Esophagus muscularis mucosa (tissue), 4 donors: ENCODE results near the gene PKNOX1. TPM values are rescaled to one million over a fixed set of nuclear protein-coding genes. Genes with fewer than 3 reads are reported as not detected.
"Not testable (repeated sequence)": the region's sequence is repeated elsewhere in the genome, so short reads cannot be mapped to it uniquely, and the experiment has no call there.

ENCODE experiments used
- DNase-seq: peaks from one replicate; pipeline ENCODE4 v3.0.0-alpha.2; 2017; ENCODE audit errors: extremely low spot score
- H3K27ac ChIP-seq, 4 donors: fragments of 200-600 bp; sonication (generic); replicated peaks in 1 of 4; 1 replicate in 3 of 4; 2 replicates in 1 of 4; pipeline ENCODE4 v1.5.1; 2016 to 2019; ENCODE audit warnings: mild to moderate bottlenecking in 1 of 4
- H3K27me3 ChIP-seq, 4 donors: fragments of 200-600 bp; sonication (generic); one replicate each; pipeline versions ENCODE4 v1.5.1 to v1.6.0; 2016 to 2019
- H3K36me3 ChIP-seq, 4 donors: fragments of 200-600 bp; sonication (generic); one replicate each; pipeline ENCODE4 v1.5.1; 2016 to 2019
- H3K4me1 ChIP-seq, 4 donors: fragments of 200-600 bp; sonication (generic); one replicate each; pipeline ENCODE4 v1.5.1; 2016 to 2019
- H3K4me3 ChIP-seq, 4 donors: fragments of 200-600 bp; sonication (generic); 1 replicate in 2 of 4; 2 replicates in 2 of 4; pipeline ENCODE4 v1.5.1; 2016 to 2019; ENCODE audit warnings: mild to moderate bottlenecking in 4 of 4, moderate library complexity in 1 of 4
- H3K9me3 ChIP-seq, 4 donors: fragments of 200-600 bp; sonication (generic); 1 replicate in 3 of 4; 2 replicates in 1 of 4; pipeline ENCODE4 v1.5.1; 2016 to 2019
- WGBS: methylation state at CpG from one replicate; pipeline ENCODE4 v1.1.5; 2018; 5-methylcytosine and 5-hydroxymethylcytosine counted together
- intact Hi-C: fragments of 100-400 bp; cut with DNase I; formaldehyde crosslinking; loops from one replicate; pipeline ENCODE4 v1.15.1; 2023
- small RNA-seq, 3 donors: library from RNA; depleted of rRNA; stranded (forward); fragments of <200 nt; gene quantifications; one replicate each; pipeline ENCODE3, GENCODE V24; 2016
- total RNA-seq, 4 donors: library from RNA; depleted of rRNA; stranded (reverse); fragments of >200 nt; gene quantifications; one replicate each; pipeline versions ENCODE4 v1.1.0 to v1.2.1, GENCODE V29; 2016

The PKNOX1 gene
- total RNA-seq, 4 donors from 2014 or later: 10.3 to 18.7 (median 14.3) TPM

DNA sequence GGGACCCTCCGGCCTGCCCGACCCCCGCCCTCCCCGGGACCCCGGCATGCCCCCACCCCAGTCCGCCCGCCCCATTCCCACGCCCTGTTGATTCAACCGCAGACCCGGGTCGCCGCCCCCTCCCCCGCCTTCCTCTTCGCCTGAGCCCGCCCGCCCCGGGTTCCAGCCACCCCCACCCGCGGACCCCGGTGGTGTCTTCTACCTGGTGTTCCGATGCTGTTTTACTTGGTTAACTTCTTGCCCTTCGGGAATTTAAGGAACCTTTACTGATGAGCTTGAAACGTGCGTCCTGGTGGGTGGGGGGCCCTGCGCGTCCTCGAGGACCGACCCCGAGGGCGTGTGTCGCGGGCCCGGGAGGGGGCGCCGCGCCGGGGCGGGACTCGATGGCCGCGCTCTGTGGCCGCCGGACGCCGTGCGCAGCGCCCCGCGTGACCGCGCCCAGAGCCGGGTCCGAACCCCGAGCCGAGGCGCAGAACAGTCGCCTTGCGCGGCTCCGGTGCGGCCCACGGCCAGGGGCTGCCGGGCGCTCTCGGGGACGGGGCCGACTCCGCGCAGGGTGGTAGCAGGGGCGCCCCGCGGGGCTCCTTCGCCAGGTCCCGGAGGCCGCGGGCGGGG is 101.8 kb downstream of the PKNOX1 start:
- H3K4me1 ChIP-seq, H3K4me3 ChIP-seq, H3K27ac ChIP-seq, H3K9me3 ChIP-seq, H3K27me3 ChIP-seq, intact Hi-C loops, DNase-seq, H3K36me3 ChIP-seq: not testable (repeated sequence)
- no CpG with 5 or more reads among the region's 77 CpGs for WGBS

DNA sequence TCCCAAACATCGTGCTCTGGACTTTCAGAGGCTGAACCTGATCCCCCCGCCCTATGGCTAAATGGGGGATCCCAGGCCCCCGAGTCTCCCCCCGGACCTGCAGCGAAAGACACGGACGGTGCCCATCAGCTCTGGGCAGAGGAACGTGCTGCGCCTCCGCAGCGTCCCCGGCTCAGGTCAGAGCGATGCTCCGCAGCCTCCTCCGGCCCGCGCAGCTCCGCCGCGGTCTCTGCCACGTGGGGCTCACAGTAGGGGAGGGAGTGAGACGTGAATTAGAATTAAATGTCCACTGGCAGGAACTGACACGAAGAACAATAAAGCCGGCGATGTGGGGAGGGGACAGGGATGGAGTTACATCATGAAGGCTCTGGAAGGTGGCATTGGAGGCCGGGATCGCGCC is 102.3 kb downstream of the PKNOX1 start:
- DNase-seq: not testable (repeated sequence)

DNA sequence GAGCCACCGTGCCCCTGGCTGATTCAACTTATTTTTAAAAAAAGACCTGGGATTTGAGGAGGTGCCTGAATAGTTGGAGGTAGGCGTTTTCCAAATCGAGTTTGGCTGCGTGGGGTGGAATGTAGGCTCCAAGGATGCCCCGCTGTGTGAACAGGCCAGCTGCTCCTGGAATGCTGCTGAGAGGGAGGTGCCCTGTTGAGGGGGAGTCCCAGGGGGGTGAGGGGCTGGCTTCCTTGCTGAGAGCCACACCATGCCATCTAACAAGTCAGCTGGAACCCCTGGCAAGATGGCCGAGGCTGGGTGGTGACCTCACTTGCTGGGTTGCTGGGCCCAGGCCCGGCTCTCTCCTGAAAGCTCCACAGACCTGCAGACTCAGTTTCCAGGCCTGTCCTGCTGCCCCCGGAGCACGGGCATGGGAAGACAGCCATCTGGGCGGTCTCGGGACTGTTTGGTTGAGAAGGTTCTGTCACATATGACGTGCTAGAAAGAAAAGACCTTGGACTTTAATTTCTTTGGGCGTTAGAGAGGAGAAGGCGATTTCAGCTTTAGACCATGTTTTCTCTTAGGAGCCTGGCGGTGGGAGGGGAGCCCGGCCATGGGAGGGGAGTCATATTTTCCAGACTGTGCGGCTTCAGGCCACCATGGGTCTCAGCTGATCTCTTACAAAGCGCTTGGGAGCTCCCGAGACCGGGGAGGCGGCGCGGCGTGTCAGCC is 108.4 kb downstream of the PKNOX1 start:
- WGBS: no CpG with 5 or more reads among the region's 24 CpGs
- H3K36me3 ChIP-seq, H3K27ac ChIP-seq, H3K4me3 ChIP-seq, DNase-seq, H3K27me3 ChIP-seq, H3K4me1 ChIP-seq, H3K9me3 ChIP-seq, intact Hi-C loops: not testable (repeated sequence)

More for the DNA sequence above, 102.3 kb downstream of the PKNOX1 start:
- H3K4me3 ChIP-seq, H3K36me3 ChIP-seq, intact Hi-C loops, H3K27ac ChIP-seq, H3K9me3 ChIP-seq, H3K27me3 ChIP-seq, H3K4me1 ChIP-seq: not testable (repeated sequence)
- no CpG with 5 or more reads among the region's 28 CpGs for WGBS

Small RNA genes lying within 50 kb of the gene (small RNA-seq; reads per million reads assigned to genes)
- 0 reads per million in 3 donors for gene MIR5692B

Other genes with a start within 250 kb of the PKNOX1 start
- gene WDR4, start 95.0 kb upstream of the PKNOX1 start, total RNA-seq: 10 to 100 TPM in 1 of 4 donors, 1 to 10 TPM in 3; 5.8 to 10.1 (median 7.0) TPM
- gene NDUFV3, start 81.3 kb upstream of the PKNOX1 start, total RNA-seq: 100 to 1,000 TPM in 1 of 4 donors, 10 to 100 TPM in 3; 56.7 to 102 (median 74.1) TPM
- gene ERVH48-1, start 48.9 kb upstream of the PKNOX1 start, total RNA-seq: not detected
- gene CBS, start 101.3 kb downstream of the PKNOX1 start, total RNA-seq: 10 to 100 TPM in 3 of 4 donors, 1 to 10 TPM in 1; 9.1 to 22.5 (median 11.3) TPM
- gene U2AF1, start 133.0 kb downstream of the PKNOX1 start, total RNA-seq: 10 to 100 TPM; 39.0 to 50.1 (median 45.1) TPM
- not detected for gene CRYAA, start 194.4 kb downstream of the PKNOX1 start, total RNA-seq